HepG2 (cell line): ENCODE data around the gene BRSK2. TPM values are rescaled to one million over a fixed set of nuclear protein-coding genes. Genes with fewer than 3 reads are reported as not detected.

ENCODE experiments used
- ATAC-seq: fragments of 200-7000 bp; cut with Tn5 transposase; 3 replicates; pipeline ENCODE4 v1.9.1; 2020; ENCODE audit warnings: mild to moderate bottlenecking, moderate library complexity
- BruUV-seq: library from RNA; stranded (reverse); fragments of 400-500 nt; replicated peaks from 2 replicates; lab custom pipeline; 2021; lab: Mats Ljungman, UMichigan
- CTCF ChIA-PET: fragments of 300-600 bp; formaldehyde crosslinking; extraction: SDS; loops from one replicate; lab custom pipeline; 2021; ENCODE audit warnings: low total read pairs, inconsistent platforms, low intra/inter-chr PET ratio; lab: Yijun Ruan, JAX
- POLR2A ChIA-PET: fragments of 350-600 bp; sonication (Branson Sonifier 250); formaldehyde crosslinking; loops from one replicate; lab custom pipeline; 2020; ENCODE audit warnings: antibody characterized with exemption, inconsistent platforms; lab: Yijun Ruan, JAX
- DNase-seq: peaks from one replicate; pipeline ENCODE4 v3.0.0-alpha.2; 2015; ENCODE audit warnings: low spot score
- FAIRE-seq: peaks from 3 replicates; lab custom pipeline; 2011; peaks lifted over from hg19 to GRCh38; lab: Jason Lieb, UNC
- H2AFZ ChIP-seq: one replicate; pipeline ENCODE4 v1.6.1; 2011; ENCODE audit warnings: low read length, inconsistent platforms
- H3K27ac ChIP-seq: fragments of 300-600 bp; 3 replicates; pipeline ENCODE4 v1.8.0; 2011; ENCODE audit warnings: mixed run types, mild to moderate bottlenecking, mixed read lengths, low read length, inconsistent platforms; ENCODE audit not compliant: insufficient read depth; ENCODE audit errors: extremely low read length
- H3K27me3 ChIP-seq, 2 experiments: fragments of 200-600 bp in 1 of 2; 2 replicates in 1 of 2; 3 replicates in 1 of 2; pipeline versions ENCODE4 v1.6.0 to v1.8.0; 2011; ENCODE audit warnings: low read length in 2 of 2, mild to moderate bottlenecking in 2 of 2, moderate library complexity in 2 of 2, inconsistent platforms in 1 of 2; ENCODE audit not compliant: insufficient read depth in 2 of 2, control insufficient read depth in 1 of 2
- H3K36me3 ChIP-seq, 2 experiments: fragments of 200-600 bp in 1 of 2; replicated peaks in 1 of 2; 2 replicates in 1 of 2; 3 replicates in 1 of 2; pipeline versions ENCODE4 v1.5.1 to v1.8.0; 2011; ENCODE audit warnings: low read length in 2 of 2, inconsistent platforms in 1 of 2; ENCODE audit not compliant: insufficient read depth in 2 of 2, control insufficient read depth in 1 of 2
- H3K4me1 ChIP-seq: 2 replicates; pipeline ENCODE4 v1.5.1; 2012; ENCODE audit warnings: low read length, inconsistent platforms; ENCODE audit not compliant: insufficient read depth
- H3K4me2 ChIP-seq: 2 replicates; pipeline ENCODE4 v1.6.0; 2011; ENCODE audit warnings: low read depth, low read length, inconsistent platforms
- H3K4me3 ChIP-seq, 3 experiments: fragments of 200-600 bp in 1 of 3; sonication (generic), shearing (Covaris generic) in 1 of 3; replicated peaks in 1 of 3; 2 replicates each; pipeline ENCODE4 v1.5.1; 2011 to 2016; ENCODE audit warnings: low read length in 3 of 3, inconsistent platforms in 2 of 3, low read depth in 2 of 3, mild to moderate bottlenecking in 2 of 3, control low read depth in 1 of 3, mixed read lengths in 1 of 3; ENCODE audit not compliant: insufficient read depth in 1 of 3
- H3K79me2 ChIP-seq: one replicate; pipeline ENCODE4 v1.6.1; 2011; ENCODE audit warnings: low read length, inconsistent platforms; ENCODE audit not compliant: insufficient read depth
- H3K9ac ChIP-seq: 2 replicates; pipeline ENCODE4 v1.6.0; 2011; ENCODE audit warnings: mild to moderate bottlenecking, low read depth, low read length, inconsistent platforms; ENCODE audit not compliant: insufficient read depth
- H3K9me3 ChIP-seq: 2 replicates; pipeline ENCODE4 v1.5.1; 2012; ENCODE audit warnings: mild to moderate bottlenecking, low read length
- H4K20me1 ChIP-seq: 2 replicates; pipeline ENCODE4 v1.6.0; 2011; ENCODE audit warnings: inconsistent platforms, mild to moderate bottlenecking, low read length, moderate library complexity; ENCODE audit not compliant: insufficient read depth
- AHR ChIP-seq: IDR thresholded peaks from 2 replicates; pipeline ENCODE4 v1.6.1; 2018; ENCODE audit warnings: missing genetic modification reagents, missing compliant biosample characterization
- HOXA3 ChIP-seq: sonication (generic); formaldehyde crosslinking; IDR thresholded peaks from 2 replicates; pipeline ENCODE4 v1.5.0; 2020; ENCODE audit warnings: missing genetic modification reagents
- IKZF5 ChIP-seq: IDR thresholded peaks from 2 replicates; pipeline ENCODE4 v1.6.1; 2018; ENCODE audit warnings: missing genetic modification reagents, mild to moderate bottlenecking, missing compliant biosample characterization
- JUND ChIP-seq: sonication (generic); formaldehyde crosslinking; IDR thresholded peaks from 2 replicates; pipeline ENCODE4 v1.8.0; 2022; ENCODE audit warnings: mild to moderate bottlenecking, missing genetic modification reagents
- KAT8 ChIP-seq: IDR thresholded peaks from 2 replicates; pipeline ENCODE4 v1.6.1; 2016; ENCODE audit warnings: missing genetic modification reagents, missing compliant biosample characterization
- KDM4B ChIP-seq: sonication (generic); formaldehyde crosslinking; IDR thresholded peaks from 2 replicates; pipeline ENCODE4 v1.4.0; 2020; ENCODE audit warnings: missing genetic modification reagents
- NFKB2 ChIP-seq: sonication (generic); formaldehyde crosslinking; IDR thresholded peaks from 2 replicates; pipeline ENCODE4 v1.4.0; 2020; ENCODE audit warnings: missing genetic modification reagents, borderline replicate concordance
- SNRNP70 ChIP-seq: fragments of 200-400 bp; formaldehyde crosslinking; IDR thresholded peaks from 2 replicates; pipeline ENCODE4 v1.6.1; 2017; ENCODE audit warnings: mild to moderate bottlenecking, low read depth, low read length, moderate library complexity
- STAG1 ChIP-seq: sonication (generic); formaldehyde crosslinking; IDR thresholded peaks from 2 replicates; pipeline ENCODE4 v1.4.0; 2020; ENCODE audit warnings: missing genetic modification reagents
- THAP11 ChIP-seq: IDR thresholded peaks from 2 replicates; pipeline ENCODE4 v1.6.1; 2016; ENCODE audit warnings: missing biosample characterization, missing genetic modification reagents
- YEATS4 ChIP-seq: sonication (generic); formaldehyde crosslinking; IDR thresholded peaks from 2 replicates; pipeline ENCODE4 v1.4.0; 2020; ENCODE audit warnings: missing genetic modification reagents, borderline replicate concordance
- ZBTB34 ChIP-seq: sonication (generic); formaldehyde crosslinking; IDR thresholded peaks from 2 replicates; pipeline ENCODE4 v1.8.0; 2022; ENCODE audit warnings: mild to moderate bottlenecking, missing genetic modification reagents
- ZNF143 ChIP-seq: sonication (generic); formaldehyde crosslinking; IDR thresholded peaks from 2 replicates; pipeline ENCODE4 v1.4.0; 2020; ENCODE audit warnings: missing genetic modification reagents
- ZNF263 ChIP-seq: sonication (generic); formaldehyde crosslinking; IDR thresholded peaks from 2 replicates; pipeline ENCODE4 v1.4.0; 2020; ENCODE audit warnings: missing genetic modification reagents
- ZNF362 ChIP-seq: sonication (generic); formaldehyde crosslinking; IDR thresholded peaks from 2 replicates; pipeline ENCODE4 v1.4.0; 2020; ENCODE audit warnings: missing genetic modification reagents, mild to moderate bottlenecking, borderline replicate concordance
- ZNF597 ChIP-seq: sonication (generic); formaldehyde crosslinking; IDR thresholded peaks from 2 replicates; pipeline ENCODE4 v1.5.0; 2020; ENCODE audit warnings: missing genetic modification reagents
- ZNF639 ChIP-seq: conservative IDR thresholded peaks from 2 replicates; pipeline ENCODE4 v1.6.1; 2018; ENCODE audit warnings: missing genetic modification reagents
- ZNF670 ChIP-seq: sonication (generic); formaldehyde crosslinking; IDR thresholded peaks from 2 replicates; pipeline ENCODE4 v1.8.0; 2022; ENCODE audit warnings: mild to moderate bottlenecking, missing genetic modification reagents, borderline replicate concordance
- ZNF674 ChIP-seq: sonication (generic); formaldehyde crosslinking; IDR thresholded peaks from 2 replicates; pipeline ENCODE4 v1.5.0; 2020; ENCODE audit warnings: low read depth, mild to moderate bottlenecking, missing genetic modification reagents
- ZNF772 ChIP-seq: sonication (generic); formaldehyde crosslinking; IDR thresholded peaks from 2 replicates; pipeline ENCODE4 v1.5.0; 2020; ENCODE audit warnings: mild to moderate bottlenecking, missing genetic modification reagents
- ZNF816 ChIP-seq: sonication (generic); formaldehyde crosslinking; IDR thresholded peaks from 2 replicates; pipeline ENCODE4 v1.8.0; 2022; ENCODE audit warnings: missing genetic modification reagents, mild to moderate bottlenecking, borderline replicate concordance
- WGBS: methylation state at CpG from one replicate; pipeline ENCODE4 v1.1.6; 2017; ENCODE audit warnings: low lambda C conversion rate; 5-methylcytosine and 5-hydroxymethylcytosine counted together
- in situ Hi-C: cut with HindIII; loops from 2 replicates; pipeline ENCODE4 v1.10.0; 2017; ENCODE audit warnings: low pct_unique_long_range_greater_than_20kb; ENCODE audit not compliant: extremely low pct_ligation_motif_present
- intact Hi-C: fragments of 100-400 bp; cut with micrococcal nuclease; formaldehyde crosslinking; loops from one replicate; pipeline ENCODE4 v1.10.0; 2022; ENCODE audit not compliant: unreplicated experiment
- polyA plus RNA-seq, 8 experiments: library from polyadenylated mRNA; depleted of rRNA in 3 of 8; stranded (reverse) in 7 of 8; unstranded in 1 of 8; fragments of >200 nt; fragmentation: Illumina TruSeq in 4 of 8; extraction: Trizol in 4 of 8; gene quantifications; 2 replicates each; pipeline versions ENCODE4 v1.2.1 to v1.2.3, GENCODE V29; 2011 to 2016; ENCODE audit warnings: low read depth in 4 of 8, missing spikeins in 1 of 8, mixed read lengths in 1 of 8; ENCODE audit not compliant: insufficient read depth in 1 of 8
- total RNA-seq, 5 experiments: library from RNA; depleted of rRNA; stranded (reverse); fragments of >200 nt; fragmentation: Illumina TruSeq; extraction: Trizol; gene quantifications; 2 replicates each; pipeline ENCODE4 v1.2.3, GENCODE V29; 2016; ENCODE audit warnings: low read depth in 1 of 5

Gene BRSK2
- total and polyA plus RNA-seq, 2 of the 13 experiments (the other 11 are each of a cell fraction or from before 2014, with no cell fraction given), result 0.74 to 1.1 TPM

- in situ Hi-C loops (no loop called here), intact Hi-C loops (no loop called here)
- H3K27me3 ChIP-seq, result peaks cover 12 to 24% of the 10 kb centered on the region in 2 experiments; a peak in 4 of 5 replicates
- peak; percentile 62 for ATAC-seq
- no peak overlapping the region for H3K9ac ChIP-seq
- H4K20me1 ChIP-seq, result peaks cover 6% of the 10 kb centered on the region; the same call in 1 of the 2 replicates
- no peak overlapping the region for H3K27ac ChIP-seq
- no peak for DNase-seq
- ChIA-PET CTCF (no interaction called here), POLR2A (no interaction called here)
- H3K36me3 ChIP-seq, result no peaks in the 10 kb centered on the region
- no peak for FAIRE-seq
- H3K4me3 ChIP-seq, result no peak overlapping the region
- no peak overlapping the region for H3K4me2 ChIP-seq
- H2AFZ ChIP-seq, result no peak overlapping the region
- peaks cover 13% of the 10 kb centered on the region for H3K9me3 ChIP-seq
- BruUV-seq, result no TSS peak
- H3K4me1 ChIP-seq, result no peaks in the 10 kb centered on the region
- 0% methylated on average over 3 of the region's 9 CpGs for WGBS
- no peaks in the 10 kb centered on the region for H3K79me2 ChIP-seq
- TF ChIP-seq ZNF362 (CRISPR knock-in tag) (no peak), ZNF143 (CRISPR knock-in tag) (no peak), YEATS4 (CRISPR knock-in tag) (no peak), IKZF5 (CRISPR knock-in tag) (no peak), KDM4B (CRISPR knock-in tag) (no peak), AHR (no peak), HOXA3 (CRISPR knock-in tag) (no peak), ZNF670 (CRISPR knock-in tag) (no peak), ZNF674 (no peak), ZNF597 (no peak), ZNF263 (CRISPR knock-in tag) (0 out of 2 replicates have a peak, but pooled peaks have one; percentile 34), SNRNP70 (no peak), STAG1 (peak; percentile 43; the same call in 1 of the 2 replicates), KAT8 (CRISPR knock-in tag) (no peak), ZNF816 (CRISPR knock-in tag) (no peak), NFKB2 (CRISPR knock-in tag) (0 out of 2 replicates have a peak, but pooled peaks have one; percentile 40), THAP11 (CRISPR knock-in tag) (no peak), ZBTB34 (CRISPR knock-in tag) (no peak), ZNF772 (CRISPR knock-in tag) (no peak), ZNF639 (CRISPR knock-in tag) (no peak), JUND (no peak)
Measured at GRCh38 chr11:1422481-1422880, 32.7 kb downstream of the BRSK2 start.
